ENCODE data around the gene SSTR1.
"Not testable (repeated sequence)": the region's sequence is repeated elsewhere in the genome, so short reads cannot be mapped to it uniquely, and the experiment has no call there.

The SSTR1 gene
- 0 reads per million in 2 experiments for total RNA-seq

- no peak for DNase-seq (ENCODE audit: low read depth)
Measured at GRCh38 chr14:38207736-38208617, at the start of gene SSTR1. SSTR1 (plus strand) TSS chr14:38207904; CDS start chr14:38209390, 1,486 bp downstream.

GRCh38 chr14:38158468-38158867 lies 49.2 kb upstream of the SSTR1 start:
- no peak for DNase-seq (ENCODE audit: low read depth)

- DNase-seq (ENCODE audit: low read depth) = no peak
Measured at GRCh38 chr14:38168416-38168815, 39.3 kb upstream of the SSTR1 start.

GRCh38 chr14:38171197-38171596 lies 36.5 kb upstream of the SSTR1 start:
- no peak for DNase-seq (ENCODE audit: low read depth)

- no peak for DNase-seq (ENCODE audit: low read depth)
Measured at GRCh38 chr14:38174711-38175110, 33.0 kb upstream of the SSTR1 start.

GRCh38 chr14:38175658-38176057 lies 32.0 kb upstream of the SSTR1 start:
- no peak for DNase-seq (ENCODE audit: low read depth)

GRCh38 chr14:38176379-38176778 lies 31.3 kb upstream of the SSTR1 start:
- no peak for DNase-seq (ENCODE audit: low read depth)

GRCh38 chr14:38184132-38184531 lies 23.6 kb upstream of the SSTR1 start:
- DNase-seq (ENCODE audit: low read depth) = no peak

GRCh38 chr14:38185671-38186070 lies 22.0 kb upstream of the SSTR1 start:
- no peak for DNase-seq (ENCODE audit: low read depth)

GRCh38 chr14:38186216-38186615 lies 21.5 kb upstream of the SSTR1 start:
- DNase-seq (ENCODE audit: low read depth) = no peak

- DNase-seq (ENCODE audit: low read depth) = no peak
Measured at GRCh38 chr14:38187528-38187927, 20.2 kb upstream of the SSTR1 start.

GRCh38 chr14:38189930-38190726 lies 17.6 kb upstream of the SSTR1 start:
- no peak for DNase-seq (ENCODE audit: low read depth)

GRCh38 chr14:38190846-38191245 lies 16.9 kb upstream of the SSTR1 start:
- not testable (repeated sequence) for DNase-seq (ENCODE audit: low read depth)

- not testable (repeated sequence) for DNase-seq (ENCODE audit: low read depth)
Measured at GRCh38 chr14:38191491-38191890, 16.2 kb upstream of the SSTR1 start.

- DNase-seq (ENCODE audit: low read depth) = no peak
Measured at GRCh38 chr14:38197001-38197783, 10.5 kb upstream of the SSTR1 start.

GRCh38 chr14:38197784-38198335 lies 9.8 kb upstream of the SSTR1 start:
- no peak for DNase-seq (ENCODE audit: low read depth)

- DNase-seq (ENCODE audit: low read depth) = no peak
Measured at GRCh38 chr14:38198425-38198824, 9.3 kb upstream of the SSTR1 start.

GRCh38 chr14:38199076-38199475 lies 8.6 kb upstream of the SSTR1 start:
- DNase-seq (ENCODE audit: low read depth) = no peak

GRCh38 chr14:38199739-38200138 lies 8.0 kb upstream of the SSTR1 start:
- DNase-seq (ENCODE audit: low read depth) = no peak

- no peak for DNase-seq (ENCODE audit: low read depth)
Measured at GRCh38 chr14:38201137-38201828, 6.4 kb upstream of the SSTR1 start.
